Endothelial cell of umbilical vein (primary cell): Measurements from ENCODE around the gene CYP4F22.

Experiments used
- CTCF ChIP-seq, 2 donors: IDR thresholded peaks; 1 replicate in 1 of 2; 2 replicates in 1 of 2; pipeline ENCODE4 v1.5.1; 2011; ENCODE audit warnings: low read length in 2 of 2, mild to moderate bottlenecking in 2 of 2, moderate library complexity in 2 of 2, control low read depth in 1 of 2, inconsistent platforms in 1 of 2, low read depth in 1 of 2; ENCODE audit not compliant: insufficient read depth in 1 of 2; ENCODE audit errors: extremely low read depth in 1 of 2
- POLR2A ChIP-seq: IDR thresholded peaks from 2 replicates; pipeline ENCODE4 v1.6.1; 2012; ENCODE audit warnings: low read depth, mild to moderate bottlenecking, control low read depth, low read length

DNA sequence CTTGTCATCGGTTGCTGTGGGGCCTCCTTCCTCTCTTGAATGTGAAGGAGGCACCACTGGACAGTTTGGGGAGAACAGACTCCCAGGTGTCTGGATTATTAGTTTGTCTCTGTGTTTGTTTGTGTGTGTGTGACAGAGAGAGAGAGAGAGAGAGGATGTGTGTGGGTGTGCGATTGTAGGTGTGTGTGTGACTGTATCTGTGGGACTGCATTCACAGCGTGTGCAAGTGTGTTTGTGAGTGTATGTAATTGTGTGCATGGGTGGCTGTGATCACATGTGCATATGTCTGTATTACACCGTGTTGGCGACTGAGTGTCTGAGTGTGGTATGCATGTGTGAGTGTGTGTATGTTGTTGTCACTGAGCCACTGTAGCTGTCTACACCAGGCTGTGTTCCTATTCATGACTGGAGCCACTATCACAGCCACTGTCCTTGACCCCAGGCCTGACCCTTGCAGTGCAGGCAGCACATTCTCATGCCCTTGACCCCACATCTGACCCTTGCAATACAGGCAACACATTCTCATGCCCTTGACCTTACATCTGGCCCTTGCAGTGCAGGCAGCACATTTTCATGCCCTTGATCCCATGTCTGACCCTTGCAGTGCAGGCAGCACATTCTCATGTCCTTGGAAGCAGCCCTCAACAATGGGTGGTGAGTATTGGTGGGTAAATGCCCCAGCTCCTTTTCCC lies 81.6 kb downstream of the CYP4F22 start:
- TF ChIP-seq CTCF (IDR thresholded peaks at IDR 0.05; ENCODE audit: extremely low read depth in 1 of 2, insufficient read depth in 1 of 2, low read depth in 1 of 2, low read length in 2 of 2) (no peak), POLR2A (no peak)
